ENCODE data around the gene MRPS24. TPM values are rescaled to one million over a fixed set of nuclear protein-coding genes. Genes with fewer than 3 reads are reported as not detected.

Gene MRPS24
- total RNA-seq: 100 to 1,000 TPM; 173 to 294 (median 255) TPM

GRCh38 chr7:43869006-43869866 lies at the start of gene MRPS24:
TSS of gene MRPS24 (minus strand) at chr7:43869517. CDS start at chr7:43869495, 22 bp downstream.
- TF ChIP-seq, protein P1, sequence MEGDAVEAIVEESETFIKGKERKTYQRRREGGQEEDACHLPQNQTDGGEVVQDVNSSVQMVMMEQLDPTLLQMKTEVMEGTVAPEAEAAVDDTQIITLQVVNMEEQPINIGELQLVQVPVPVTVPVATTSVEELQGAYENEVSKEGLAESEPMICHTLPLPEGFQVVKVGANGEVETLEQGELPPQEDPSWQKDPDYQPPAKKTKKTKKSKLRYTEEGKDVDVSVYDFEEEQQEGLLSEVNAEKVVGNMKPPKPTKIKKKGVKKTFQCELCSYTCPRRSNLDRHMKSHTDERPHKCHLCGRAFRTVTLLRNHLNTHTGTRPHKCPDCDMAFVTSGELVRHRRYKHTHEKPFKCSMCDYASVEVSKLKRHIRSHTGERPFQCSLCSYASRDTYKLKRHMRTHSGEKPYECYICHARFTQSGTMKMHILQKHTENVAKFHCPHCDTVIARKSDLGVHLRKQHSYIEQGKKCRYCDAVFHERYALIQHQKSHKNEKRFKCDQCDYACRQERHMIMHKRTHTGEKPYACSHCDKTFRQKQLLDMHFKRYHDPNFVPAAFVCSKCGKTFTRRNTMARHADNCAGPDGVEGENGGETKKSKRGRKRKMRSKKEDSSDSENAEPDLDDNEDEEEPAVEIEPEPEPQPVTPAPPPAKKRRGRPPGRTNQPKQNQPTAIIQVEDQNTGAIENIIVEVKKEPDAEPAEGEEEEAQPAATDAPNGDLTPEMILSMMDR (IDR thresholded peaks at IDR 0.05 in 4 of 5, conservative IDR thresholded peaks at IDR 0.05 in 1 of 5): no peak
- TF ChIP-seq POLR2A (IDR thresholded peaks at IDR 0.05): peak; percentile 57 to 66
- Histone ChIP-seq H3K27ac (peak within 1 kb of the TSS; percentile 89 to 94 (median 92)), H3K36me3 (peaks cover 0 to 24% of the 10 kb centered on the region in 2 donors), H3K27me3 (no peaks in the 10 kb centered on the region), H3K4me3 (peak within 1 kb of the TSS; percentile 77 to 94 (median 82)), H3K9me3 (no peaks in the 10 kb centered on the region), H3K4me1 (peaks cover 30 to 37% of the 10 kb centered on the region in 2 donors)
- ATAC-seq (peak; percentile 82 to 89), DNase-seq (peak; percentile 94 to 96)
- intact Hi-C loops (cut with DNase I; ENCODE audit: low total_unique reads) (loop anchor here (1.0 kb wide), 2 partner anchors 36 to 57 kb away; partner anchors contain the start of gene UBE2D4), in situ Hi-C loops (cut with MboI; ENCODE audit: low sequenced_read_pairs in 4 of 4) (no loop called here)

GRCh38 chr7:43915907-43916306 lies 46.6 kb upstream of the MRPS24 start:
- ATAC-seq (no peak), DNase-seq (no peak)
- Histone ChIP-seq H3K9me3 (no peaks in the 10 kb centered on the region), H3K27ac (no peak overlapping the region), H3K4me1 (no peaks in the 10 kb centered on the region), H3K4me3 (no peak overlapping the region), H3K36me3 (no peaks in the 10 kb centered on the region), H3K27me3 (no peaks in the 10 kb centered on the region)
- no peak for TF ChIP-seq POLR2A (IDR thresholded peaks at IDR 0.05)
- TF ChIP-seq, protein P1 (IDR thresholded peaks at IDR 0.05 in 4 of 5, conservative IDR thresholded peaks at IDR 0.05 in 1 of 5): no peak
- intact Hi-C loops (cut with DNase I; ENCODE audit: low total_unique reads): no loop called here
- in situ Hi-C loops (cut with MboI; ENCODE audit: low sequenced_read_pairs in 4 of 4): no loop called here

DNA sequence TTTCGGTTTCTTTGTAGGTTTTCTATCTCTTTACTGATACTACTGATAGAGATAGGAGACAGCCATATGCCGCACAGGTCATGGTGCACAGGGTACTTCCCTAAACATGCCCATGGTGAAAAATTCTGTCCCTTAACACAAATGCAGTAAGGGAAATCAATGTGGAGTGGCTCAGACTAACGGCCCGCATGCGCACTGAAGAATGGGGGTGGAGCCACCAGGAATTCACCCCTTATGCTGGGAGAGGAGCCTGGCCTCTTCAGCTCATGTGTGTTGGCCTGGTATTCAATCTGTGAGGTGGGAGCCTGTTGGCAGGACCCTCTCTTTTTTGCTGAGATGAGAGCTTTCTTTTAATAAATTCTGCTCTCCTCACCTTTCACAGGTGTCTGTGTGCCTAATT lies 45.5 kb upstream of the MRPS24 start:
- no peak for ATAC-seq
- no peak for DNase-seq
- Histone ChIP-seq H3K4me3 (no peak overlapping the region), H3K4me1 (no peaks in the 10 kb centered on the region), H3K27me3 (no peaks in the 10 kb centered on the region), H3K27ac (no peak overlapping the region), H3K9me3 (no peaks in the 10 kb centered on the region), H3K36me3 (no peaks in the 10 kb centered on the region)
- TF ChIP-seq, protein P1 (IDR thresholded peaks at IDR 0.05 in 4 of 5, conservative IDR thresholded peaks at IDR 0.05 in 1 of 5): no peak
- TF ChIP-seq POLR2A (IDR thresholded peaks at IDR 0.05): no peak
- intact Hi-C loops (cut with DNase I; ENCODE audit: low total_unique reads): no loop called here
- in situ Hi-C loops (cut with MboI; ENCODE audit: low sequenced_read_pairs in 4 of 4): no loop called here

DNA sequence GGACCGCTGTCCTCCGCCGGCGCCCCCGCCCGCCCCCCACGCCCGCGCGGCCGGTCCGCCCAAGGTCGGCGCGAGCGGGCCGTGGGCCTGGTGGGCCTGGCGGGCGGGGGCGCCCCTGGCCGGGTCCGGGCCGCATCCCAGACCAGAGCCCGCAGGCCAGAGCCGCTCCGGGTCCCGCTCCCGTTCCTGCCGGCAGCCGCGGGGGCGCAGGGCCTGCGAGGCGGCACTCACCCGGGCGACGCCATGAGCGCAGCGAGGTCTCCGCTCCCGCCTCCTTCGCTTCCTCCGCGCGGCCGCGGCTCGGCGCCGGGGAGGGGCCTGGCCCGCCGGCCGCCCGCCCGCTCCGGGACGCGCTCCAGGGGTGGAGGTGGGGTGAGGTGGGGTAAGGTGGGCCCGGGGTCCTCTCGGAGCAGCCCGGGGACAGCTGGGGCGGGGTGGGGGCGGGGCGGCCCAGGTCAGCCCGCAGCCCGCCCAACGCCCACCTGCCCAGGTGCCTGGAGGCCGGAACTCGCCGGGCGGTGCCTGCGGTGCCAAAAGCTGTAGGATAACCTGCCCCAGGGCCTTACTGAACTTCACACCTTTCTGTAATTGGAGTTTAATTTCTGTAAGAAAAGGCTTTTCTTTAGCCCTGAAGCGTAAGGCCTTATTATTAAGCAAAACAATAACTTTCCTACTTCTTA lies 37.2 kb upstream of the MRPS24 start, which contains the start of gene URGCP:
TSS of gene URGCP (minus strand) at position 266 of the 680 bp plus-strand sequence. CDS start at position 245, 21 bp downstream.
- ATAC-seq: peak; percentile 77 to 79
- peak in 1 of 2 donors; percentile 24 for DNase-seq
- Histone ChIP-seq H3K27ac (peak within 1 kb of the TSS; percentile 72 to 89 (median 77)), H3K36me3 (no peaks in the 10 kb centered on the region), H3K9me3 (no peaks in the 10 kb centered on the region), H3K27me3 (no peaks in the 10 kb centered on the region), H3K4me1 (peaks cover 36 to 40% of the 10 kb centered on the region in 2 donors), H3K4me3 (peak within 1 kb of the TSS; percentile 65 to 78 (median 70))
- intact Hi-C loops (cut with DNase I; ENCODE audit: low total_unique reads) (loop anchor here (2.0 kb wide), 1 partner anchor 20 kb away; the partner anchor contains the start of gene UBE2D4), in situ Hi-C loops (cut with MboI; ENCODE audit: low sequenced_read_pairs in 4 of 4) (no loop called here)
- TF ChIP-seq, protein P1 (IDR thresholded peaks at IDR 0.05 in 4 of 5, conservative IDR thresholded peaks at IDR 0.05 in 1 of 5): no peak
- no peak for TF ChIP-seq POLR2A (IDR thresholded peaks at IDR 0.05)

All from gastrocnemius medialis (tissue), 4 donors.